ENCODE data around the gene AKIRIN2. TPM values are rescaled to one million over a fixed set of nuclear protein-coding genes. Genes with fewer than 3 reads are reported as not detected.

AKIRIN2 gene
- total RNA-seq, 2 donors from 2014 or later, result 32.7 to 38.0 TPM

DNA sequence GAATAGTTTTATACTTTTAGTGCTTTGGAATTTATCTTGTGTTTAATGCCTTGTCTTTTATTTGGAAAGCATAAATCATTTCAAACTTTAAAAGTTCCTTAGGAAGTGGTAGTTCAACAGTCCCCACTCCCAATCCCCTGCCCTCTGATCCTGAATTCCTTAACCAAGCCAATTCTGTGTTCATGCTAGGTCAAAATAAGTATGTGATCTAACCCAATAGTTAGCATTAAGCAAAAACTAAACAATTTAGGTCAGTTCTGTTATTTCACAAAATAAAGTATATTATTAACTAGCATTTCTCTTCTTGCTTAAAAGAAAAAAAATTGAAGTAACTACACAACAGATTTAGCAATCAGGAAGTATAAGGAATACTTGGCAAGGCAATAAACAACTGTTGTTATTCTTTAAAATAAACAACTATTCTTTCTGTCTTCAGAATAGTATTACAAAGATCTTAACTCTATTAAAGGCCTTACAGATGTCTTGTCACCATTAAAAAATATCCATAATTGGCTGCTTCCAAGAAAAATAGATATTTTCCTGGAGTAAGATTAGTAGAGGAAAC, 37.0 kb downstream of the AKIRIN2 start:
- DNase-seq (ENCODE audit: low spot score), result no peak
- intact Hi-C loops (cut with DNase I), result no loop called here

DNA sequence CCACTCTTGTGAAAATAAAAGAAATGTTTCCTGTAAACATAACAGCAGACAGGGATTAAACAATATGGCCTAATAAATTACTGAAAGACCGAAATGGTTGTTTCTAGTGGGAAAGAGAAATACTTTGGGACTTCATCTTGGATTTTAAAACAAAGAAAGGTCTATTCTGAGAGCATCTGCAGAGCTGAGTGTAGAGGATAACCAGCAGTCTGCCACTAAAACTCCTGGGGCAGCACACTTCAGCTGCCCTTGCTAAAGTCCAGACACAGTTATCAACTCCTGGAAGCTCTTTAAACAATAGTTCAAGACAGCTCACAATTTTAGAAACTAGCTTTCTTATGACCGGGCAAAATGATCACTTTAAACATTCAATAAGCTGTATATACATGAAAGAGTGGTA, 38.6 kb downstream of the AKIRIN2 start:
- DNase-seq (ENCODE audit: low spot score), result no peak
- intact Hi-C loops (cut with DNase I), result no loop called here

DNA sequence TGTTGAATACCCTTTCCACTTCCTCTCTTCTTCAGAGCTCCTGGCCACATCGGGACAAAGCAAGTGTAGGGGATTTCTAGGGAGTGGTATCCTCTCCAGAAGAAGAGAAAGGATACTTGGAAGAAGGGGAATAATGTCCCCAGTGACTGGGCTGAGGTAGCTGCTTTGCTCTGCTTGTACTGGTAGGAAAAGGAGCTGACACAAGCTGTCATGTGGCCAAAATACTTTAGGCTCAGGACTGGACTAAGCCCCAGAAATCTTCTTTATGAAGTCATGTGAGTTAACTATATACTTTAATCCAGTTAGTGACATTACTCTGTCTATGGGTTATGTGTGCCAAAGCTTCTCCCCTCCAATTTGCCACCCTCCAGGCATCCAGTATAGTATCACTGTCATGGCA, 40.5 kb downstream of the AKIRIN2 start:
- intact Hi-C loops (cut with DNase I), result no loop called here
- DNase-seq (ENCODE audit: low spot score), result no peak

DNA sequence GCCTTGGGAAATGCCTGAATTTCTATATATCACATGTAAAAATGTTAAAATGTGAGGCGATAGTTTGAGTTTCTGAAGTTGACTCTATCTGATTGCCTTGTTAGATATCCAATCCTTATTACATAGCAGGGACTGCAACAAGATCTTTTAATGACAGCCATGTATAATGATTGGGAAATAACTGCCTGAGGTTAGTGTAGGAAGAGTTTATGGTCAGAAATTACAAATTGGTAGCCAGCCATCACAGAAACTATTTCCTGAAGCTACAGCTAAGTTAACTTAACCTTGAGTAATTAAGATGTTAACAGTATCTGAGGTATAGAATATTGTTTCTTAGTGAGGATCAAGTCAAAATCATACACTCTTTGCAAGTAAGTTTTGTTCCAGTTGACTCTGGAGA, 41.0 kb downstream of the AKIRIN2 start:
- no peak for DNase-seq (ENCODE audit: low spot score)
- intact Hi-C loops (cut with DNase I), result no loop called here

DNA sequence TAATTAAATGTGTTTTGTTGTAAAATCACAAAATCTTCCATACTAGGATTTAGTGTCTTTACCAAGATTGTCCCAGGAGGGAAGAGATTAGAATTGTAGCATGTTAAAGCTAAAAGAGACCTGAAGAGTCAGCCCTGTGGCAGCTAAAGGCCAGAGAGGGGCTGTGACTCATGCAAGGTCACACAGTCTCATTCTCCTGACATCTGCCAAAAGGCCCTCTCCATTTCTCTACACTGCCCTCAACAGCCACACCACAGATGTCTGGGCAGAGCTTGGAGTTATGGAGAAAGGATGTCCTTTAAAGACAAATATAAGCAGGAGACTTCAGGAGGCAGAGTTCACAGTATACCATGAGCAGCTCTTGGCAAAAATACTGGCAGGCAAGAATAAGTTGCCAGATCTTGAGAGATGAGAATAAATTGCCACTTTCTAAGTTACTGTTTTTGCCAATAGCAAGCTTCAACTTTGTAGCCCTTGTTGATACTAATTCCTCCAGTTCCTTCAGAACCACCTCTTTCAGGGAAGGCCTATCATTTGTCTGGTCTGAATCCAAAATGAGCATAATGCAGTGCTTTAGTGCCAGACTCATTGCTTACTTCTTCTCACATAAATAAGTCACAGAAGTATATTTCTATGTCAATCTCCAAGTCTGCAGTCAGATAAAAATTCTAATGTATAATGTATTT, 41.7 kb downstream of the AKIRIN2 start:
- intact Hi-C loops (cut with DNase I), result no loop called here

DNA sequence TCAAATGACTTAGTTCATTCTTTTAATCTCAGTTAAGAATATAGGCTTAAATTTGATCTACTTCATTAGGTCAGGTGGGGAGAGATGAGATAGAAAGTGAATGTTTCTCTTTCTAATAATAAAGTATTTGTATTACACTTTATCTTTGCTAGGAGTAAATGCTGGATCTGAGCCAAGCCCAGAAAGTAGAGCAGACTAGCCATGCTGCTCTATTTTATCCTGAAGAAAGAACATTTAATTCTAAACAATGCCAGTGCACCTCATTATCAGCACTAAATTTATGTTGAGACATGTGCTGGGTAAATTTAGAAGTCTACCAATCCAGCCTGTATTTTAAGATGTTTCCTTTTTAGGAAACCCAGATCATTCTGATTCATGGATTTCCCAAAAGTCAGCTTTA, 43.5 kb downstream of the AKIRIN2 start:
- DNase-seq (ENCODE audit: low spot score), result no peak
- intact Hi-C loops (cut with DNase I), result no loop called here

More for the DNA sequence above, 41.7 kb downstream of the AKIRIN2 start:
- no peak for DNase-seq (ENCODE audit: low spot score)

DNA sequence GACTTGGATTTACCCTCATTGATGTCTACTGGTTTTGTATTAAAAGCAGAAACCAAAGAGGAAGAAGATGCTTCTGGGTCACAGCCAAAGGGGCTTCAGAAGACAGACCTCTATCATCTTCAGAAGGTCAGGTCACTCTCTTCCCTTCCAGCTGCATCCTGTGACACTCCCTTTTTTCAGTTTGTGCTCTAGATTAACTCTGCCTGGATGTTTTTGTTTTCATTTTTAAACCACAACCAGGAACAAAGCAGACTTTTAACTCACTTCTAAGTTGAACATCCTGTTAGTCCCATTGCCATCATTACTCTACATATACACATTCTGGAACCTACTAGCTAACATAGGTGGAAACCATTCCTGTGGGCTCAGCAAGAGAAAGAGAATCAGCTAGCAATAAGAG, 45.2 kb downstream of the AKIRIN2 start:
- intact Hi-C loops (cut with DNase I), result no loop called here
- no peak for DNase-seq (ENCODE audit: low spot score)

DNA sequence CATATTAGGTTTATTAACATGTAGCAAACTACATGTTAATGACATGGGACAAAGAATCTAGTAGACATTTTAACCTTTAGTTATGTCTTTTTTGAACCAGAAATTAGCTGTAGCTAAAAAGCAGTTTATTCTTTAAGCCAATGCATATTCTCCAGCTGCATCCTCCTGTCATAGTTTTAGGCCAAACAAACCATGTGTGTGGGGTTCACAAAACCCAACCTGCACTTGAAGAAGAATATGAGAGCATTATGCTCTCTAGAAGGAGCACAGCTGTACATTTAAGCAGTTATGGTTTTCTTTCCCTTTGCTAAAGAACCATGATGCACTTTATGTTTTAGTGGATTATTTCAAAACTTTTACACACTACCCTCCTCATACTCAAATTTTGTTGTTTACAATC, 46.2 kb downstream of the AKIRIN2 start:
- no peak for DNase-seq (ENCODE audit: low spot score)
- intact Hi-C loops (cut with DNase I), result no loop called here

DNA sequence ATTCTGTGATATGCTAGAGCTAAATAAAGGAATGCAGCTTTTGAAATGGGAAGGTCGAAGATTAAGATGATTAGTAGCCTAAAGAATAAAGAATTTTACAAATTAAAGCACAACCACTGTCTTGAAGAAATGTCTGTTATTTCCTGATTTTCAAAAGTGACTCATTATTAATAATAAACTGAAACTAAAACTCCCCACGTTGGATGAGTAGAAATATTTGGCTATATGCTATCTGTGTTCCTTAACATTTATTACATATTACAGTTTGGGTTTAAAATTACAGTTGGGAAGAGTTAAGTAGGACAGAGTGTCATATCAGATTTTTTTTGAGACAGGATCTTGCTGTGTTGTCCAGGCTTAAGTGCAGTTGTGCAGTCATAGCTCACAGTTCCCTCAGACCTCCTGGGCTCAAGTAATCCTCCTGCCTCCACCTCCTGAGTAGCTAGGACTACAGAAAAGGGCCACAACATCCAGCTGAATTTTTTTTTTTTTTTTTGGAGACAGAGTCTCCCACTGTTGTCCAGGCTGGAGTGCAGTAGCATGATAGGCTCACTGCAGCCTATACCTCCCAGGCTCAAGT, 47.1 kb downstream of the AKIRIN2 start:
- intact Hi-C loops (cut with DNase I), result no loop called here
- DNase-seq (ENCODE audit: low spot score), result no peak

DNA sequence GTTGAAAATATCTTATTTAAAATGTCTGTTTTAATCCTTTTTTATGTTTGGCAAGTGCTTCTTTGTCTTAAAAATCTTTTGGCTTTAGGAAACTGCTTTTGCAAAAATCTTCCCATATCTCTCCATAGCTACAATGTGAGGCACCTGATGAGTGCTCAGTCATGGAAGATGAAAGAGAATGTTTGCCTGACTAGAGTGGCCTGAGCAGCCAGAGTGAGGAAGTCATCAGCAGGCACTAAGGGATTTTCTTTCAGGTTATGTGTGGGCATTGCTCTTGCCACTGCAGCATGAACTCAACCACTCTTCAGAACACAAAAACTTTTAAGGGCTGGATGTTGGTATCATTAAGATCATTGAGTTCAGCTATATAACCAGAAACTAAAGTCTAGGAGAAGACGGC, 47.9 kb downstream of the AKIRIN2 start:
- DNase-seq (ENCODE audit: low spot score), result no peak
- intact Hi-C loops (cut with DNase I), result no loop called here

DNA sequence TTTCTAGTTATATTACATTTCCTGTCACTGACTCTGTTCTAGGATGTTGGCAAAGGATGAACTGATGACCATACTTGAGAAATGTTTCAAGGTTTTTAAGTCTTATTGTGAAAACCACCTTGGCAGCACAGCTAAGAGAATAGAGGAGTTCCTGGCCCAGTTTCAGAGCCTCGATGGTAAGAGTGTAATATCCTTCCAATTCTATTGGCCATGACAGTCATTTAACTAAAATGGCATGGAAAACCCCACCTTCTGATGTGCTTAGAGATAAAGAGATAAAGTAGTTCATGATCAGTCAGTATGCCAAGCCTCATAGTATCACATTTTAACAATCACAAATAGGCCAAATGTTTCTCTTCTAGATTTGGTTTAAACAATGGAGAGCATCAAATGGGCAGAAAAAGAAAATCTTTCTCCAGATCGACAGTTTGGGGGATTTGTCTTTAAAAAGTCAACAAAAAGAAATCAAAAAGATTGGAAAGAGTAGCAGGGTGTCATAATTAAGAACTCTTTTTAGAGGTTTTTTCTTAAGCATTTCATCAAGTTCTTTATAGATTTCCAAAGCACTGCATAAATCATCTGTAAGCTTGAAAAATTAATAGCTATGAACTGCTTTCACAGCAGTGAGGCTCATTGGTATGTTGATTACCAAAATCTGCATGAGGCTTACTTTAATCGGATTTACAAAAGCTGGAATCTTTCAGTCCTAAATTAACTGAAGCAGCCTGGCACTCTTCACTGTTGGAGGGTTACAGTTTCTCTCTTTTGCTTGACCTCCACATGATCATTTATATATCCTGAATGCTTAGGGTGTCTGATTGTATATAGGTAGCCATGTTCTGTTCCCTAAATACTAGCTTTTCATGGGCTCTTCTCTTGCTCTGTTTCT, 48.7 kb downstream of the AKIRIN2 start:
- DNase-seq (ENCODE audit: low spot score), result no peak
- intact Hi-C loops (cut with DNase I), result no loop called here

DNA sequence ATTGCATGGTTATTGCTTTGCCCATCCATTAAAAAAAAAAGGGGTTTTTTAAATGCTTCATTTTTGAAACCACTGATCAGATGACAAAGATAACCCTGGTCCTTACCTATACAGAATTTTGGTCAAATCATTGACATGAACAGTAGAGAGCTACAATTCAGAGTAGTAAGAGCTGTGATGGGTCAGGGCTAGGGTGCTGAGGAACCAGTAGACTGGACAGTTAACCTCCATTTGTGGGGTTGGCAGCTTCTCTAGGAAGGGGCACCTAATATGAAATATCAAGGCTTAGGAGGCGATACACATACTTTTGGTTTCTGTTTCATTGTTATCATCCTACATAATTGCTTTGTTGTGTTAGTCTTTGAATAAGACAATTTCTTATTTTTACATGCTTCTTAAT, 57.0 kb downstream of the AKIRIN2 start:
- DNase-seq (ENCODE audit: low spot score), result no peak
- intact Hi-C loops (cut with DNase I), result no loop called here

DNA sequence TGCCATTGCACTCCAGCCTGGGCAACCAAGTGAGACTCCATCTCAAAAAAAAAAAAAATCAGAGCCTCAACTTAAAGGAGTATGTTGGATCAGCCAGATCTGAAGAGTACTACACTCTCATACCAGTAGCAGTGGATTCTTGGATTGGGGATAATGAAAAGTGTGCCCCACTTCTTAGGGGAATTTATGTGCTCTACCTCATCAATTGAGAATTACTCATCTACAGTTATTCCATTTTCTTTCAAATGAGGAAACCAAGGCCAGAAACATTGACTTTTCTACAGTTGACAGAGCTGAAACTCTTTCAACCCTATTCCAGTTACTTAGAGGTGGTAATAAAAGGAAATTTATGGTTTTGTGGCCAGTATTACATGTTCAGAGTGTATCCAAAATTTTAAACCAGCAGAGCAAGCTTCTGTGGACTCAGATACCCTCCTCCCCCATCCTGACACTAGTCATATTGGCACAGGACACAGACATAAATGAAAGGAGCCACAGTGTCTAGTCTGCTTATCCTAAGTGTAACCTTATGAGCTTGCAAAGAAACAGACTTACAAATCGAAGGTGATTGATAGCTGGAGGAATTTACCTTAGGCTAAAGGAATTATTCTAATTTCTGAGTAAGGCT, 60.9 kb downstream of the AKIRIN2 start:
- intact Hi-C loops (cut with DNase I), result no loop called here

DNA sequence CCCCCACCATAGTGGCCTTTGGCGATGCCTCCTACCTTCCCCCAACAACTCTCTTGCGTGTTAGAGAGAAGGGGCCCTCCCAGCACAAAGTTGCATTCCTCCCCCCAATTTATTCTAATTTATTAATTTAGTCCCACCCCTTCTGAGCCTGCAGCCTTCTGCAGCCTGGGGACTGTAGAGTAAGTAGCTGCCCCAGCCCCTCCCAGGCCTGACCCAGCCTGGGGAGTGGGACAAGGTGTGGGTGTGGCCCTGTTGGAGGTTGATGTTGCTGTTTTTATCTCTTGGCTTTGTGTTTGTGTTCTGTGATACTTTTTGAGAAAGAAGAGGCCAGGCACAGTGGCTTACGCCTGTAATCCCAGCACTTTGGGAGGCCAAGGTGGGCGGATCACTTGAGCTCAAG, 62.7 kb downstream of the AKIRIN2 start:
- DNase-seq (ENCODE audit: low spot score), result no peak
- intact Hi-C loops (cut with DNase I), result no loop called here

More for the DNA sequence above, 60.9 kb downstream of the AKIRIN2 start:
- DNase-seq (ENCODE audit: low spot score), result no peak

DNA sequence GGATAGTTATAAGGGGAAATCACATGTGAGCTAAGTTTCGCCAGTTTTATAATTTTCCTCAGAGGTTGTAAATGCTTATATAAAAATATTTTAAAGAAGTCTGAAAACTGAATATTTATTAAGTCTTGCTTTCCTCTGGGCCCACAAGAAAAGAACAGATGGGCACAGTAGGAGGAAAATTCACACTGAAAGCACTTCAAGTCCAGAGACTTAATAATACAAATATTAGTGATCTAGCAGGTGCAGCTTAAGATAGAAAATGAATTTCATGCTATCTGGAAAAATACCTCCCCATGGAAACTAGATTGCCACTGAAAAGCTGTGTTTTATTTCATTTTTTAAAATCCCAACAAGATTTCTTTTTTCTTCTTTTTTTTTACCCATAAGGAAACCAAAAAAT, 64.9 kb downstream of the AKIRIN2 start:
- no peak for DNase-seq (ENCODE audit: low spot score)
- intact Hi-C loops (cut with DNase I), result no loop called here

DNA sequence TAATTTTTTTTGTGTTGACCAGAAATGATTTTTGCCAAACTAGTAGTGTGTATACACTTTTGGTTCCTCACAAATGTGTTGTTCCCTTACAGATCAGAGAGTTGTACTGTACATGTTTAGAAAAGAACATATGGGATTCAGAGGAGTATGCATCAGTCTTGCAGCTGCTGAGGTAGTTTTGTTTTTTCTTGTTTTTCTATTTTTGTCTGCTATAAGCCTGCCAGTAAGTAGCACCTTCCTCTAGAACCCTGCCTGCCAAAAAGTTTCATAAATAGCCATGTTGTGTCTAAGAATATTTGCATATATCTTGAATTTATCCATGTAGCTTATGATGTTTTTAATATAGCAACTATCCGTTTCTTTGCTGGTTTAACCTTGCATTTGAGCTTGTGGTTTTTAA, 65.7 kb downstream of the AKIRIN2 start:
- intact Hi-C loops (cut with DNase I), result no loop called here

DNA sequence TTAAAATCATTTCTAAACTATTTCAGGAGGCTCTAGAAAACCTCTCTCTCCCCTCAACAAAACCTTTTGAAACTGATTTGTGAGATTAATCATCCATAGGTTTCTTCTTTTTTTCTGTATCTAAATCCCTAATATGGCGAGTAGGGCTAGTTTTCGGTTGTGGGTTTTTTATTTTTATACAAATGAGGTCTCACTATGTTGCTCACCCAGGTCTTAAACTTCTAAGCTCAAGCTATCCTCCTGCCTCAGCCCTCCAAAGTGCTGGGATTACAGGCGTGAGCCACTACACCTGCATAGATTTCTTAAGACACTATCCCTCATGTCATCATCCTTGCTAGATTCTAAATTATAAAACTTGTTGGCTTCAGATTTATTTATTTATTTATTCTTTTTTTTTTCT, 68.2 kb downstream of the AKIRIN2 start:
- no peak for DNase-seq (ENCODE audit: low spot score)
- intact Hi-C loops (cut with DNase I), result no loop called here

More for the DNA sequence above, 65.7 kb downstream of the AKIRIN2 start:
- no peak for DNase-seq (ENCODE audit: low spot score)

DNA sequence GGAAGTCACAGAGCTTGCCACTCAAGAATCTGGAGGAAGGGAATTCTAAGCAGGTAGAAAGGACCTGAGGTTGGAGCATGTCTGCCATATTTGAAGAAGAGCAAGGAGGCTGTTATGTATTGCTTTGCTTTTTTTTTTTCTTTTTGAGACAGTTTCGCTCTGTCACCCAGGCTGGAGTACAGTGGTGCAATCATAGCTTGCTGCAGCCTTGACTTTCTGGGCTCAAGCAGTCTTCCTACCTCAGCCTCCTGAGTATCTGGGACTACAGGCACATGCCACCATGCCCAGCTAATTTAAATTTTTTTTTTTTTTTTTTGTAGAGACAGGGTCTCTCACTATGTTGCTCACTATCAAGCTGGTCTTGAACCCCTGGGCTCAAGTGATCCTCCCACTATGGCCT, 71.3 kb downstream of the AKIRIN2 start:
- DNase-seq (ENCODE audit: low spot score), result no peak
- intact Hi-C loops (cut with DNase I), result no loop called here

DNA sequence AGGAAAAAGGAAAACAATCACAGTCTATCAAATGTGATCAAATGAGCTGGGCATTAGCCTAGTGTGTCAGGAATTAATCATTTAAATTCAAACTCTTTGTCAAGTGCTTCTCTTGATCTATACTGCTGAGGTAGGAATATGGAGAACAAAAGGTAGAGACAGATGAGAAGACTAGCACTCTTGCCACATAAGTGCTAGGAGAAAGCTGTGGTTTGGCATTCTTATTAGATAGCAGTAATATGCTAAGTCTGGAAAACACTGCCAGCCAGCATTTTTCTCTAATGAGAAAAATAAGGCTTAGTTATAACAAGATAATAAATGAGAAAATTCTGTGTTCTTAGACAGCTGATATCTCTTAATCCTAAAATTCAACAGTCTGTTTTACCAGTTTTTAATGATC, 73.2 kb downstream of the AKIRIN2 start:
- intact Hi-C loops (cut with DNase I), result no loop called here
- DNase-seq (ENCODE audit: low spot score), result no peak

DNA sequence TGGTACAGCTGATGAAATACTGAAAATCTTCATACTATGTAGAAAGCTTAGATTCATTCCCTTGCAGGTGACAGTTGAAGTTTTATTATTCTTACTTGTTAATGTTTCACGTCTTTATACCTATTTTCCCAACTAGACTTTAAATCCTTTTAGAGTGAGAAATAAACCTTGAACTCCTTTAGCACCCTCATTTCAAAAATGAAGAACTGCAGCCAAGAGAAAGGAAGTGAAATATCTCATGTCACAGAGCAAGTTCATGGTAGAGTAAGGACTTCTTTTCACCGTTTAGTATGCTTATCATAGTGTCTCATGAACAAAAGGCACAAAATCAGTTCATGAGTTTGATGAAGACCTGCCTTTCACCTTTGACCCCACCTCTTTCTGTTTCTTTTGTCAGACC, 73.6 kb downstream of the AKIRIN2 start:
- intact Hi-C loops (cut with DNase I), result no loop called here
- no peak for DNase-seq (ENCODE audit: low spot score)

Measured in posterior vena cava (tissue), 2 donors.